Smooth muscle cell of the brain vasculature (primary cell): ENCODE data around the gene ABCB4.
"Not testable (repeated sequence)": the region's sequence is repeated elsewhere in the genome, so short reads cannot be mapped to it uniquely, and the experiment has no call there.

Experiments used
- DNase-seq: peaks from one replicate; pipeline ENCODE4 v3.0.0-alpha.2; 2012; ENCODE audit warnings: low read depth, low spot score

ABCB4 gene

DNA sequence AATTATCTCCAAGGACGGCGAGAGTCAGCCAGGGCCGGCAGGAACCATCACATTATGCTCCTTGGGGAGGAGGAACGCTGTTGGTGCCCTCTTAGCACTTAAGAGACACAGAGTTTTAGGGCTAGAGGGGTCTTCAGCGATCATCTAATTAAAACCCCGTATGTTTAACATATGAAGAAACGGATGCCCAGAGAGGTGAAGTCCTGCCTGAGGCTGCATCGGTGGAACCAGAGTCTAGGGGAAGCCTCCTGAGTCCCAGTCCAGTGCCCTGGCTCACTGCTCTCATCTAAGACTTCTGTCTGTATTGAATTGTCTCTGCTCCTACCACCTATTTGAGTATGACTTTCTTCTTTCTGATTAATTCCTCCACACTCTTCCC is 688 bp upstream of the ABCB4 start:
- no peak for DNase-seq

DNA sequence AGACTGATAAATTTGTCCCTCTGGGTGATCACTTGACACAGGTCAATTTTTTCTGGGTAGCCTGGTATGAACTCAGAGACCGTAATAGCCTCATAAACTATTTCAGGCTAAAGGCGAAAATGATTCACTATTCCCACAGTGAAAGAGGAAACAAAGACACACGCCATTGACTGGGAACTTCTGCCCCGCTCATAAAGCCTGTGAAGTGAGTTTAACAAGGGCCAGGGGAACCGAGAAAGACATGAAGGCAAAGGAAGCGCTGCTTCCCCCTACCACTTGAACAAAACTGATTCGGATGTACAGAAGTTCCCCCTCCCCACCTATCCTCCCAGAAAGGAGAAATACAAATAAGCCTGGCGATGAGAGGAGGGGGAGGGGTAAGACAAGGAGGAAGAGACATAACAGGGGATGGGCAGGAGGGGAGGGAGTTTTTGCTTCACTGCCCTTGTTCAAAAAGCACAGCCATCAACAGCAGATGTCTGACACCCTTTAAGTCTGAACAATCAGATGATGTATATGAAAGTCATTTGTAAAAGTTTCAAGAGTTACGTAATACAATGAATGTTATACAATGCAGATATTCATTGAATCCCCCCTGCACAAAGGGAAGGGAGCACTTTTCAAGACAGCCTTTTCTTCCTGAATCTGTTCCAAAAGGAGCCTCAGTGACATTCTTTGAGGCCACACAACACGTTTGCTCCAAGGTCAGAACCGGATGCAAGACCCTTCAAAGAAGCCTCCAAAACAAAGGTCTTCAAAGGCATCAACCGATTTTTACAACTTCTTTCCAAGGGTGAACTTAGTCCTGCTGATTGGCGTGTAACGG is 734 bp downstream of the ABCB4 start:
- DNase-seq, result peak; percentile 6

DNA sequence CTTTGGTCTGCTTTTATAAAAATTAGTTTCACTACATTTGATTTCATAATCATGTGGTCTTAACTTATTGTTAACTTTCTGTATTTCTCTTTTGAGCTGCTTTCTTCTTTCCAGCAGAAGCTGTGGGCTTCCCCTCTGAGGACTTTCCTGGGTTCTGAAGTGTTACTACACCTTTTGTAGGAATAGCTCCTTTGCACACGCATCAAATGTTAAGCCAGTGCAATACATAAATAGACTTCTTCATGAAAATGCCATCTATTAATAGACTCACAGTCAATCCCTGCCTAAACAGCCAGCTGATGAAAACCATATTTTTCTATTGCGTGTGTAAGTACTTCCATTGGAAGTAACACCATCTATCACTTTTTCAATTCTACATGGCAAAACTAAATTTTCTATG is 1.5 kb downstream of the ABCB4 start:
- DNase-seq, result no peak

DNA sequence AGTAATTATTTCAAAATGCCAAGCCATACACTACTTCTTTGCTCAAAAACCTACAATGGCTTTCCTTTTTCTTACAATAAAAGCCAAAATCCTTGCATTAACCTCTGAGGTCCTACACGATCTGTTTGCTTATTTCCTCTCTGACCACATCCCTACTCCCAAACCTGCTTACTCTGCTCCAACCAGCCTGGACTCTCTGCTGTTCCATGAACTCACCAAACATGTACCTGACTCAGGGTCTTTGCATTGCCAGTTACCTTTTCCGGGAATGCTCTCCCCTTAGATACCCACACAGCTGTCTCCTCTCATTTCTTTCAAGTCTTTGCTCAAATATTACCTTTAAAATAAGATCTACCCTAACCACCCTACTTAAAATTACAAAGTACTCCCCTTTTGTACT is 2.3 kb downstream of the ABCB4 start:
- no peak for DNase-seq

DNA sequence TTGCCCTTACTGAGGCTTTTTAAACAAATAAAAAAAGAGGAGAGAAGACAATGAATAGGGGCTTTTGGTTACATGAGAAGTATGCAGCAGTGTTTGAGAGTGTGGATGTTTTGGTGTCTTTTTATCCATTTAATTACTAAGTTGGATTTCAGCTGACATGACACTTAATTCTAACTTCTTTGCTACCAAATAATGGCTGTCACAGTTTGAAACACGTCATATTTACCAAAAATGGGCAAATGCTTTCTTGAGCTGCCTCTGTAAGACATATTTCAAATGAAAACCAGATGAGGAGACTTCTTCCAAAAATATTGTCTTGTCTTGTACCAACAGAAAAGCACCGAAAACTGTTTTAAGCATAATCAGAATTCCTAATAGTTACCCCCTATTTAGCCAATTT is 4.0 kb downstream of the ABCB4 start:
- no peak for DNase-seq

DNA sequence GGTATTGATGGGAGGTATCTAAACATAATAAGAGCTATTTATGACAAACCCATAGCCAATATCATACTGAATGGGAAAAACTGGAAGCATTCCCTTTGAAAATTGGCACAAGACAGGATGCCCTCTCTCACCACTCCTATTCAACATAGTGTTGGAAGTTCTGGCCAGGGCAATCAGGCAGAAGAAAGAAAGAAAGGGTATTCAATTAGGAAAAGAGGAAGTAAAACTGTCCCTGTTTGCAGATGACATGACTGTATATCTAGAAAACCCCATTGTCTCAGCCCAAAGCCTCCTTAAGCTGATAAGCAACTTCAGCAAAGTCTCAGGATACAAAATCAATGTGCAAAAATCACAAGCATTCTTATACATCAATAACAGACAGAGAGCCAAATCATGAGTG is 6.3 kb downstream of the ABCB4 start:
- DNase-seq, result not testable (repeated sequence)

DNA sequence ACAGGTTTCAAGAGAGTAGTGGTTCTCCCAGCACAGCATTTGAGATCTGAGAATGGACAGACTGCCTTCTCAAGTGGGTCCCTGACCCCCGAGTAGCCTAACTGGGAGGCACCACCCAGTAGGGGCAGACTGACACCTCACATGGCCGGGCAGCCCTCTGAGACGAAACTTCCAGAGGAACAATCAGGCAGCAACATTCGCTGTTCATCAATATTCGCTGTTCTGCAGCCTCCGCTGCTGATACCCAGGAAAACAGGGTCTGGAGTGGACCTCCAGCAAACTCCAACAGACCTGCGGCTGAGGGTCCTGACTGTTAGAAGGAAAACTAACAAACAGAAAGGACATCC is 10.0 kb downstream of the ABCB4 start:
- not testable (repeated sequence) for DNase-seq

DNA sequence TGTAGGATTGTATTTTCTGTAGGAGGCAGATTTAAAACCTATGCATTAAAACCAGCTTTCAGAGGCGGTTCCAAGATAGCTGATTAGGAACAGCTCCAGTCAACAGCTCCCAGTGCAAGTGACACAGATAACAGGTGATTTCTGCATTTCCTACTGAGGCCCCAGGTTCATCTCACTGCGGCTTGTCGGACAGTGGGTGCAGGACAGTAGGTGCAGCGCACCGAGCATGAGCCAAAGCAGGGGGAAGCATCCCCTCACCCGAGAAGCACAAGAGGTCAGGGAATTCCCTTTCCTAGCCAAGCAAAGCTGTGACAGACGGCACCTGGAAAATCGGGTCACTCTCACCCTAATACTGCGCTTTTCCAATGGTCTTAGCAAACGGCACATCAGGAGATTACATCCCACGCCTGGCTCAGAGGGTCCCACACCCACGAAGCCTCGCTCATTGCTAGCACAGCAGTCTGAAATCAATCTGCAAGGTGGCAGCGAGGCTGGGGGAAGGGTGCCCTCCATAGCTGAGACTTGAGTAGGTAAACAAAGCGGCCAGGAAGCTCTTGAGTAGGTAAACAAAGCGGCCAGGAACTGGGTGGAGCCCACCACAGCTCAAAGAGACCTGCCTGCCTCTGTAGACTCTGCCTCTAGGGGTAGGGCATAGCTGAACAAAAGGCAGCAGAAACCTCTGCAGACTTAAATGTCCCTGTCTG is 10.5 kb downstream of the ABCB4 start:
- DNase-seq, result not testable (repeated sequence)

DNA sequence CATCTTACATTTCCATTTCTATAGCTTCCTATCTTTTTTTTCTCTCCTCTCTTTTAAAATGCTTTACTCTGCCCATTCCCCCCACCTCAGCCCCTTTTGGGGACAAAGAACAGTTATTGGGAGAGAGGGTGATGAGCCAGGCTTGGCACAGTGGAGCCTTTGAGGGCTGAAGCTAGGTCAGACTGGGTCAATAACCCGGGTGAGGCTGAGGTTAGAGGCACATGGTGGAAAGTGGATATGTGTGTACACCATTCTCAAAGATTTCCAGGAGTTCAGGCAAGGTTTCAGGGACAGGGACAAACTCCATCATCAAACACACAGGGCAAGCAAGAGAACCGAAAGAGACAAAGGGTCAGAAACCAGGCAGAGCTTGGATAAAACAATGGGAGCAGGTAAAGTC is 11.5 kb downstream of the ABCB4 start:
- DNase-seq, result no peak

DNA sequence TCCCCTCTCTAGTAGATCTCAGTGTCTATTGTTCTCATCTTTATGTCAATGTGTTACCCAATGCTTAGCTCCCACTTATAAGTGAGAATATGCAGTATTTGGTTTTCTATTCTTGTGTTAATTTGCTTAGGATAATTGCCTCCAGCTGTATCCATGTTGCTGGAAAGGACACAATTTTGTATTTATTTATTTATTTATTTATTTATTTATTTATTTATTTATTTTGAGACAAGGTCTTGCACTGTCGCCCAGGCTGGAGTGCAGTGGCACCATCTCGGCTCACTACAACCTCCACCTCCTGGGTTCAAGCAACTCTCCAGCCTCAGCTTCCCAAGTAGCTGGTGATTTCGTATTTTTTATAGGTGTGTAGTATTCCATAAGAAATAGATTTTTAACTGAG is 15.0 kb downstream of the ABCB4 start:
- not testable (repeated sequence) for DNase-seq

DNA sequence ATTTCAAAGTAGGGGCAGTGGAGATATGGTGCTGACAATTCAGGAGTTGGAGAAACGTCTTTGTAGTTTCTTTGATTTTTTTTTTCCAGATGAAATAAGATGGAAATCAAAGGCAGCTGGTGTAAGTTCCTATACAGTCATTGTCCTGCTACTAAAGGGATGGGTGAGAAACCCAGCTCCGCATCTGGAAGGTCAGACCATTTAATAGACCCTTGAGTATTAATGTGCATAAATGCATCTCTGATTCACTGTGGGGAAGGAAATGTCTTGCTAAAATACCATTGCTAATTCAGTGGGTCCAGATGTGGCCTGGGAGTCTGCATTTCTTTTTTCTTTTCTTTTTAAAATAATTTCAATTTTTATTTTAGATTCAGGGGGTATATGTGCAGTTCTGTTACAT is 15.5 kb downstream of the ABCB4 start:
- no peak for DNase-seq

DNA sequence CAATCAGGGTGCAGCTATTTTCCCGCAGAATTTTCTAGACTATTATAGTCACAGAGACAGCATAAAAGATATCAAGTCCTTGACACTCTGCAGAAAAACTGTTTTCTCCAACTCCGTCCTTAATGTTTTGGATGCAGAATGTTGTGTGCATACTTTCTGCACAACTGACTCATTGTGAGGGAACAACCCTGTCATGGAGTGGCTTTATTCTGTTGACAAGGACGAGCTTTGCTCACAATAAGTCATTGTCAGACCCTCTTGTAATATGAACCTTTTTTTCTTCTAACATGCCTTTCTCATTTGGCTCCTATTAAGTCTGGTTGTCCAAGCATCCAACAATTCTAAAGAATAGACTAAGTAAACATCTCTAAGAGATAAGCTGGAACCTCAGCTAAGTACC is 17.3 kb downstream of the ABCB4 start:
- DNase-seq, result no peak

DNA sequence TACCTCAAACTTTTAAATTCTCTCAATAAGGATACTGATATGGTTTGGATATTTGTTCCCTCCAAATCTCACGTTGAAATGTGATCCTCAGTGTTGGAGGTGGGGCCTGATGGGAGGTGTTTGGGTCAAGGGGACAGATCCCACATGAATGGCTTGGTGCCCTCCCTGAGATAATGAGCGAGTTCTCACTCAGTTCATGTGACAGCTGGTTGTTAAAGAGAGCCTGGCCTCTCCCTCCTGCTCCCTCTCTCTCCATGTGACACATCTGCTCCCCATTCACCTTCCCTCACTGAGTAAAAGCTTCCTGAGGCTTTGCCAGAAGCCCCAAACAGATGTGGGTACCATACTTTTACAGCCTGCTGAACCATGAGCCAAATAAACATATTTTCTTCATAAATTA is 19.2 kb downstream of the ABCB4 start:
- no peak for DNase-seq

DNA sequence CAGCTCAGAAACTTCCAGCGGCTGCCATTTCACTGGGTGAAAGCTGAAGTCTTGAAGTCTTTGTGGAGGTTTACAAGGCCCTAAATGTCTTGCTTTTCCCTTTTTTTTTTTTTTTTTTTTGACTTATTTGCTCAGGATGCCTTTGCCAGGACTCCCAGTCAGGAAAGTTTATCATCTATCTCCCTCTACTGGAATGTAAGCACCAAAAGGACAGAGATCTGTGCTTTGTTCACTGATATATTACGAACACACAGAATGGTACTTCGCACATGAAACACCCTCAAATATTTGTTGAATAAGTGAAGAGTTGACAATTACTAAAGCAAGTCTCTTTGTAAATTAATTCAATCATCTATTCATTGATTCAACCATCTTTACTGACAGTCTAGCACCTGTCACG is 23.2 kb downstream of the ABCB4 start:
- no peak for DNase-seq

DNA sequence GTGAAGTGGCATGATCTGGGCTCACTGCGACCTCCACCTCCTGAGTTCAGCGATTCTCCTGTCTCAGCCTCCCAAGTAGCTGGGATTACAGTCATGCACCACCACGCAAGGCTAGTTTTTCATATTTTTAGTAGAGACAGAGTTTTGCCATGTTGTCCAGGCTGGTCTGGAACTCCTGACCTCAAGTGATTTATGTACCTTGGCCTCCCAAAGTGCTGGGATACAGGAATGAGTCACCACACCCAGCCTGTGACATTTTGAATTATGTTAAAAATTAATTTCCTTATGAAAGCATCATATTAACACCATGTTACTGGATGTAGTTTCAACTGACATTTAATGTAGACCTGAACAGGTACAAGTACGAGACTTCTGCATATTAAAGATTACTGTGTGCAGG is 24.3 kb downstream of the ABCB4 start:
- no peak for DNase-seq

DNA sequence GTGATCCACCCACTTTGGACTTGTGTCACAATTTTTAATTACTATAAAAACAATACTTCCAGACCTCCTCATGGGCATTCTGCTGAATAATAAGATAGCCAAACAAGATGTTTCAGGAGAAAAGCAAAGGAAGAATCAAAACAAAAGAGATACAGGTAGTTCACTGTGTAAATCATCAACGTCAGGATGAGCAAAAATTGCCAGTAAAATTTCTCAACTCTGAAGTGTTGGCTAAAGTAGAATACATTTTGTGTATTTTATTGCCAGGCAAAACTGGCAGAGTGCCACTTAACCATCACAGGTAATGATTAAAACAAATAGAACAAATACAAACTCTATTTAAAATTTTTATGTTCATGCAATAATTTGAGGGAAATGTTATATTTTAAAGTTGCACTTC is 24.8 kb downstream of the ABCB4 start:
- DNase-seq, result no peak

DNA sequence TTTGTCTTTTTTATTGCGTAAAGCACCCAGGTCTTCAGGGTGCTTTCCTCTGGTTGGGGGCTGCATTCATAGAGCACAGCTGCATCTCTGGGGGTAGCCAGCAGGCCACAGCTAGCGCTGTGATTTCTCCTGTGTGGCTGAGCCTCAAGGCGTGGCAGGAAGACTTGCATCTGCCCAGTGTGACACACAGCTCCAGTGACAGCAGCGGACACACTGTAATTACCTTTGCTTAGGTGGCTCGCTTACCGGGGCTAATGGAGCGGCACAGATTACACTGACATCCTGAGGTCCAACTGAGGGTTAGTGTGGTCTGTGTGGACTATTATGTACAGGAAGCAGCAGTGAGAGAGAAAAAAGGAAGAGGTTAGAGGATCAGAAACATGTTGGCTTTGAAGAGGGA is 27.1 kb downstream of the ABCB4 start:
- DNase-seq, result no peak

DNA sequence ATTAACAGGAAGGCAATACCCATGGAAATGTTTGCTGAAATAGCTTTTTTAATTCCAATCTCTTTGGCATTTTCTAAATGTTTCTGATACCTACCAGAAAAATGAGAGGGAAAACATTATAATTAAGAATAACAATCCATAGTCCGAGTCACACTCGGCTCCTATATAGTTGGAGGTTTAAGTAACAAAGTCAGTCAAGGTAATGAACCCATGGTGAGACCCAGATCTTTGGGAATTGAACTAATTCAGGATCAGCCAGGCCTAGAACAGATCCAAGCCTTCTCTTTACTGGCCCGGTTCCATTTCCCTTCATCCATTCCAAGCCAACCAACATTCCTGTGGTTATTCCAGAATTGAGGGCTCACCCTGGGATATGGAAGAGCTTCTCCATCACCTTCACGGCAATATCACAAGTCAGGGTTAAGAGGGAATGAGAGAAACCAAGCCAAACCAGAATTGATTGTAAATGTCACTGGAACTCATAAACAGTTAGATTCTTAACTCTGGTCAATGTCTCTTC is 28.3 kb downstream of the ABCB4 start:
- no peak for DNase-seq

DNA sequence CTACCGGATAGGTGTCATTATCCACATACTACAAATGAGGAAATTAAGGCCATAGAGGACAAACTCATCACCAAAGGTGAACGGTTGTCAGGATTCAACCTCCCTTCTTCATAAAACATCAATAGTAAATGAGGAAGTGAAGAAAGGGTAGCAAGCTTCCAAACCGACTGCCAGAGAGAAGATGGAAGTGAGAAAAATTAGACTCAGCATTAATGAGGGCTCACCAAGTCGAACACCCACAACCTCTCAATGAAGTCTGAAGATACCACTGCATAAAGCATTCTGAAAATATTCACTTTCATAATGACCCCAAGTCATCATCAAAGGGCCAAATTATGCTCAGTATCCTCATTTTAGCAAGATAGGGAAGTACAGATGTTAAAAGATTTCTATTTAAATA is 29.6 kb downstream of the ABCB4 start:
- DNase-seq, result no peak

DNA sequence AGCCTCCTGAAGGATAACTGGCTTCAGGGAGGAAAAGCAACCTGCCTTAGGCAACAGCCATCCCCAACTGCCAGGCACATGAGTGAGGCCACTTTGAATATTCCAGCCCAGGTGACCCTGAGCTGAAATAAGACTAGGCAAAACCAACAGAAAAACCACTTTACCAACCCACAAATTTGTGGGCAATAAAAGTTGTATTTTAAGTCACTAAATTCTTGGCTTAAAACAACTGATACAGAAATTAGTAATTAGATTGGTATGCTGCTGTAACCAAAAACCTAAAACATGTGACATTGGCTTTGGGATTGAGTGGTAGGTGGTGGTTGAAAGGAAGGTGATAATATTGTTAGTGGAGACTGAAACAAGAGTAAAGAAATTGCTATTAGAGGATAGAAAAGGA is 39.9 kb downstream of the ABCB4 start:
- no peak for DNase-seq

DNA sequence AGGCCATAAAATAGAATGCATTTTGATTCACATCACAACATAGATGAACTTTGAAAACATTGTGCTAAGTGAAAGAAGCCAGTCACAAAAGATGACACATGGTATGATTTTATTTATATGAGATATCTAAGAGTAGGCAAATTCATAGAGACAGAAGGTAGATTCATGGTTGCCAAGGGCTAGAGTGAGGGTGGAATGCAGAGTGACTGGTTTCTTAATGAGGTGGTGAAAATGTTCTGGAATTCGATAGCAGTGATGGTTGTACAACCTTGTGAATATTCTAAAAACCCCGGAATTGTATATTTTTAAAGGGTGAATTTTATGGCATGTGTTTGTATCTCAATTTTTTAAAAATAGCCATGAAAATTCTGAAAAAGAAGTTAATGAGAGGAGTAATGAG is 42.9 kb downstream of the ABCB4 start:
- no peak for DNase-seq

DNA sequence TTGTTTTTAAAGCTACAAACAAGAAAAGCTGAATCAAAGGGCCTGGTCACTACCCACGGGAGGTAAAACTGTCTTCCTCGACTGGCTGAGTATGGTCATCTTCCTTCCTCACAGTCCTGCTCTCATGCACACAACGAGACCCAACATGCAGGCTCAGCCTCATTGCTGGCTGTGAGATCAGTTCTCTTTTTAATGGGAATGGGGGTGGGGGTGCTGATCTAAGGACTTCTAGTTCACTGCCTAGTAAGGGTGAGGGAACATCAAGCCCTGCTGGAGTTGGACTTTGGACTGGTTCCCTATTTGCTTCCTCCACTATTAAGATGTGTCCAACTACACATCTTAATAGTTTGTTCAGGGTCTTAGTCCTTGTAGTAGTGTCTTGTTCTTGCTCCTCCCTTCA is 48.2 kb downstream of the ABCB4 start:
- DNase-seq, result no peak

DNA sequence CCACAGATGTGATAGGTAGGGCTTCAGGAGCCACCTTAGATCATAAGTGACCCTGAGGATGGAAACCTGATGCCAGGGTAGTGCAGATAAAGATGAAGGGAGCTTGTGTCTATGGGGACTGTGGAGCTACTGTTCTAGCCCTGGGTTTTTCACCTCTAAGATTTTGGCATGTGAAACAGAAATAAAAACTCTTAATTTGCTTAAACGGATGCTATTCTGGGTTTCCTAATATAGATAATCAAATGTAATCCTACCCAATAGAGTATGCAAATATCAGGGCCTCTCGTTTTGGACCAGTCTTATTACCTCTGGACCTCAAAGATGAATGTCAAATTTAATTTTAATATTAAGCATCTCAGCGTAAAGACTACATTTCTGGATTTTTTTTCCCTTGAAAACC is 49.3 kb downstream of the ABCB4 start:
- DNase-seq, result no peak
